22Rv1 (cell line): ENCODE data around the gene NDNF.

Experiments
- H3K27ac ChIP-seq: fragments of 450-650 bp; 2 replicates; pipeline ENCODE4 v1.5.1; 2017
- ZFX ChIP-seq: fragments of 450-650 bp; IDR thresholded peaks from 2 replicates; pipeline ENCODE4 v1.6.1; 2017; ENCODE audit warnings: antibody characterized with exemption, borderline replicate concordance
- TF ChIP-seq, protein P1 (sequence below): fragments of 450-650 bp; IDR thresholded peaks from 2 replicates; pipeline ENCODE4 v1.5.1; 2017; ENCODE audit warnings: mild to moderate bottlenecking

NDNF gene

DNA sequence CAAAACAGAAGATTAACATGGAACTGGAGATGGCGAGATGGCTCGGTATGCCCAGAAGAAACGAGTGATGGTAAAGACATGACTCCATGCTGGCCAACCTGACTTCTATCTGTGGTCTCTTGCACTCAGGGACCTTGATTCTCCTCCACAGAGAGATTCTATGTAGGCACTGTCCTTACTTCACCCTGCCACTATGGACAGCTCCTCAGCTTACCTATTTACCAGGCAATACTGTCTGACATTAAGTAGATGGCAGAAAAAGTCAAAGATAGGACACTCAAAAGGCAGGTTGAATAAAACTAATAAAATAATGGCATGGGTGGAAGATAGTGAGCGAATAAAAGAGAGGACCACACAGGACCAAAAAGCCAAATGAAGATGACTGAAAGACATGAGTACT lies 35.2 kb upstream of the NDNF start:
- no peak overlapping the region for H3K27ac ChIP-seq
- TF ChIP-seq, protein P1, sequence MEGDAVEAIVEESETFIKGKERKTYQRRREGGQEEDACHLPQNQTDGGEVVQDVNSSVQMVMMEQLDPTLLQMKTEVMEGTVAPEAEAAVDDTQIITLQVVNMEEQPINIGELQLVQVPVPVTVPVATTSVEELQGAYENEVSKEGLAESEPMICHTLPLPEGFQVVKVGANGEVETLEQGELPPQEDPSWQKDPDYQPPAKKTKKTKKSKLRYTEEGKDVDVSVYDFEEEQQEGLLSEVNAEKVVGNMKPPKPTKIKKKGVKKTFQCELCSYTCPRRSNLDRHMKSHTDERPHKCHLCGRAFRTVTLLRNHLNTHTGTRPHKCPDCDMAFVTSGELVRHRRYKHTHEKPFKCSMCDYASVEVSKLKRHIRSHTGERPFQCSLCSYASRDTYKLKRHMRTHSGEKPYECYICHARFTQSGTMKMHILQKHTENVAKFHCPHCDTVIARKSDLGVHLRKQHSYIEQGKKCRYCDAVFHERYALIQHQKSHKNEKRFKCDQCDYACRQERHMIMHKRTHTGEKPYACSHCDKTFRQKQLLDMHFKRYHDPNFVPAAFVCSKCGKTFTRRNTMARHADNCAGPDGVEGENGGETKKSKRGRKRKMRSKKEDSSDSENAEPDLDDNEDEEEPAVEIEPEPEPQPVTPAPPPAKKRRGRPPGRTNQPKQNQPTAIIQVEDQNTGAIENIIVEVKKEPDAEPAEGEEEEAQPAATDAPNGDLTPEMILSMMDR = no peak
- TF ChIP-seq ZFX = no peak

- TF ChIP-seq, protein P1 = no peak
- TF ChIP-seq ZFX = no peak
- H3K27ac ChIP-seq = no peak overlapping the region
Measured at GRCh38 chr4:121100093-121100775, 27.9 kb upstream of the NDNF start.

GRCh38 chr4:121098266-121098665 lies 25.9 kb upstream of the NDNF start:
- no peak for TF ChIP-seq ZFX
- TF ChIP-seq, protein P1 = no peak

GRCh38 chr4:121096629-121097028 lies 24.3 kb upstream of the NDNF start:
- no peak for TF ChIP-seq ZFX
- TF ChIP-seq, protein P1 = peak; percentile 71
- H3K27ac ChIP-seq = no peak overlapping the region

More at GRCh38 chr4:121098266-121098665, 25.9 kb upstream of the NDNF start:
- no peak overlapping the region for H3K27ac ChIP-seq

DNA sequence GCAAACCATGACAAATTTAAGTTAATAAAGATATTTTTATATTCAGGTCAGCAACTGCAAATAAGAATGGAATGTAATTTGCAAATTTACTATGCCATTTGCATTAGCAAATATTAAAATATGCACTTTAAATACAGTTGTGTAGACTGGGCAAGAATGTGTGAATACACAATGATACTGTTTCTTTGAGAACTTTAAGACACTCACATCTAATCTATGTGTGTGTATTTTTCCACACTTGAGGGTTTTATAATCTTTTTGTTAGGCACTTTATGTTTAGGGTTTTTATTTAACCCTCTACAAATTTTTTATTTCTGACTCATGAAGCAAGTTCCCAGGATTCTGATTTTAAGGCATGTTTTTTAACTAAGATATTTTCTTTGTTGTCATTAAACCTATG lies 23.9 kb upstream of the NDNF start:
- TF ChIP-seq ZFX = no peak
- TF ChIP-seq, protein P1 = no peak
- no peak overlapping the region for H3K27ac ChIP-seq

DNA sequence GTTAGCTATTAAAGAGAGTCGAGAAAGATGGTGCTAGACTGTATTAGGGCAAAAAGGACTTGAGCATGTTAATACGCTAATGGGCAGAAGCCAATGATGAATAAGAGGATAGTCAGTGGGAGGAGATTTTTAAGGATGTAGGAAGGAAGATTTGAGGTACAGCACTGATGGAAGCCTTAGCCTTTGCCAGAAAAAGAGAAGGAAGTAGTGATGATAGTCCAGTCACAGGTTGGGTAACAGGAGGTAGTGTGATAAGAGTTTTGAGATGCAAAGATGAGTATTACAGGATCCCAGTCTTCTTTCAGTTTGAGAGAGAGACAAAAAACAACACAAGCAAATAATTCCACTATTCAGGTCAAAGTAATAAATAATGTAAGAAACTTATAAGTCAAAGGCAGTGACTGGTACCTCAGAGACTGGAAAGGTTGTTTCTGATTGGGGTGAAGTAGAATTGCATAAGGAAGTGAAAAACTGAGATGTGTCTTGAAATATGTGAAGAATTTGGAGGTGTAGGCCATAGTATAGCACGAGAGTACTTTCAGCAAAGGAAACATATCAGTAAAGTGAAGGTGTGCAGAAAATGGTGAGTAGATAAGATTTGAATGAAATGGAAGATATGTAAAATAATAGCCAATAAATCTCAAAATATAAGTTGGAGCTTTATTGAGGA lies 22.1 kb upstream of the NDNF start:
- H3K27ac ChIP-seq = no peak overlapping the region
- TF ChIP-seq, protein P1 = no peak
- no peak for TF ChIP-seq ZFX

- H3K27ac ChIP-seq = no peak overlapping the region
- no peak for TF ChIP-seq ZFX
- TF ChIP-seq, protein P1 = no peak
Measured at GRCh38 chr4:121093261-121093660, 20.9 kb upstream of the NDNF start.
